H1 (cell line): Measurements from ENCODE around the gene PSD. TPM values are rescaled to one million over a fixed set of nuclear protein-coding genes. Genes with fewer than 3 reads are reported as not detected.

Experiments
- ATF3 ChIP-seq: IDR thresholded peaks from 2 replicates; pipeline ENCODE4 v1.6.1; 2011; ENCODE audit warnings: low read depth, mild to moderate bottlenecking, low read length; ENCODE audit not compliant: insufficient read depth
- CEBPB ChIP-seq: IDR thresholded peaks from 2 replicates; pipeline ENCODE4 v1.6.1; 2012; ENCODE audit warnings: low read depth, low read length
- EGR1 ChIP-seq: IDR thresholded peaks from 2 replicates; pipeline ENCODE4 v1.6.1; 2011; ENCODE audit warnings: low read depth, low read length, borderline replicate concordance
- POLR2A ChIP-seq, 2 experiments: IDR thresholded peaks; 1 replicate in 1 of 2; 2 replicates in 1 of 2; pipeline ENCODE4 v1.6.1; 2011; ENCODE audit warnings: low read depth in 2 of 2, low read length in 2 of 2, mild to moderate bottlenecking in 2 of 2; ENCODE audit errors: control extremely low read depth in 1 of 2
- SP2 ChIP-seq: IDR thresholded peaks from 2 replicates; pipeline ENCODE4 v1.6.1; 2012; ENCODE audit warnings: mild to moderate bottlenecking, low read length, inconsistent platforms
- SUZ12 ChIP-seq: fragments of 200-600 bp; sonication (generic); IDR thresholded peaks from 2 replicates; pipeline ENCODE4 v1.6.1; 2012; ENCODE audit warnings: mild to moderate bottlenecking, inconsistent platforms, low read length, moderate library complexity, mixed read lengths
- polyA plus RNA-seq, 7 experiments: library from polyadenylated mRNA; depleted of rRNA in 3 of 7; stranded (reverse) in 5 of 7; unstranded in 2 of 7; fragments of >200 nt in 5 of 7; fragments of 200-250 nt in 2 of 7; gene quantifications; 1 replicate in 5 of 7; 2 replicates in 1 of 7; 4 replicates in 1 of 7; pipeline versions ENCODE4 v1.2.1 to v1.2.3, GENCODE V29; 2011 to 2013; ENCODE audit warnings: missing spikeins in 2 of 7, mixed read lengths in 2 of 7
- total RNA-seq: library from RNA; stranded (reverse); fragmentation: NEBNext Ultra II Directional; extraction: Animal tissue kit (Norgen Biotek cat#: 25700); gene quantifications from 2 replicates; pipeline ENCODE4 v1.2.1, GENCODE V29; 2021
- TF ChIP-seq, protein P1 (sequence below): fragments of 300-600 bp; sonication (generic); IDR thresholded peaks from 2 replicates; pipeline ENCODE4 v1.7.1; 2012; ENCODE audit warnings: low read length, moderate library complexity, mild to moderate bottlenecking, inconsistent platforms; ENCODE audit not compliant: insufficient replicate concordance

The PSD gene
- total and polyA plus RNA-seq, 2 of the 8 experiments (the other 6 are each of a cell fraction or from before 2014, with no cell fraction given) = 5.4 to 6.0 TPM

DNA sequence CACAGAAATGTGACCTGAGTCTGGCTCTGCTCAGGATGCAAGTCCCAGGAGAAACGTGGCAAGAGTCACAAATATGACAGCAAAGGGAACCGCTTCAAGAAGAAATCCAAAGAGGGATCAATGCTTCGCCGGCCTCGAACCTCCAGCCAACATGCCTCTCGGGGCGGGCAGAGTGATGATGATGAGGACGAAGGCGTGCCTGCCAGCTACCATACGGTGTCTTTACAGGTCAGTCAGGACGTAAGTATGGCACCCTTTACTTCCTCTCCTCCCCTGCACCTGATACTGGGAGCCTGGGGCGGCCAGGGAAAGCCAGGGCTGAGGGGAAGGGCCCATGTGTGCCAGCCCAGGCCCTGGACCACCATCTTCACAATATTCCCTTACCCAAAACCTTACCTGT lies 41.7 kb downstream of the PSD start (continued):
- TF ChIP-seq POLR2A (IDR thresholded peaks at IDR 0.05; ENCODE audit: control extremely low read depth in 1 of 2, low read depth in 2 of 2, low read length in 2 of 2) (no peak), EGR1 (no peak), CEBPB (no peak), ATF3 (no peak), SP2 (no peak), SUZ12 (no peak)
- TF ChIP-seq, protein P1, sequence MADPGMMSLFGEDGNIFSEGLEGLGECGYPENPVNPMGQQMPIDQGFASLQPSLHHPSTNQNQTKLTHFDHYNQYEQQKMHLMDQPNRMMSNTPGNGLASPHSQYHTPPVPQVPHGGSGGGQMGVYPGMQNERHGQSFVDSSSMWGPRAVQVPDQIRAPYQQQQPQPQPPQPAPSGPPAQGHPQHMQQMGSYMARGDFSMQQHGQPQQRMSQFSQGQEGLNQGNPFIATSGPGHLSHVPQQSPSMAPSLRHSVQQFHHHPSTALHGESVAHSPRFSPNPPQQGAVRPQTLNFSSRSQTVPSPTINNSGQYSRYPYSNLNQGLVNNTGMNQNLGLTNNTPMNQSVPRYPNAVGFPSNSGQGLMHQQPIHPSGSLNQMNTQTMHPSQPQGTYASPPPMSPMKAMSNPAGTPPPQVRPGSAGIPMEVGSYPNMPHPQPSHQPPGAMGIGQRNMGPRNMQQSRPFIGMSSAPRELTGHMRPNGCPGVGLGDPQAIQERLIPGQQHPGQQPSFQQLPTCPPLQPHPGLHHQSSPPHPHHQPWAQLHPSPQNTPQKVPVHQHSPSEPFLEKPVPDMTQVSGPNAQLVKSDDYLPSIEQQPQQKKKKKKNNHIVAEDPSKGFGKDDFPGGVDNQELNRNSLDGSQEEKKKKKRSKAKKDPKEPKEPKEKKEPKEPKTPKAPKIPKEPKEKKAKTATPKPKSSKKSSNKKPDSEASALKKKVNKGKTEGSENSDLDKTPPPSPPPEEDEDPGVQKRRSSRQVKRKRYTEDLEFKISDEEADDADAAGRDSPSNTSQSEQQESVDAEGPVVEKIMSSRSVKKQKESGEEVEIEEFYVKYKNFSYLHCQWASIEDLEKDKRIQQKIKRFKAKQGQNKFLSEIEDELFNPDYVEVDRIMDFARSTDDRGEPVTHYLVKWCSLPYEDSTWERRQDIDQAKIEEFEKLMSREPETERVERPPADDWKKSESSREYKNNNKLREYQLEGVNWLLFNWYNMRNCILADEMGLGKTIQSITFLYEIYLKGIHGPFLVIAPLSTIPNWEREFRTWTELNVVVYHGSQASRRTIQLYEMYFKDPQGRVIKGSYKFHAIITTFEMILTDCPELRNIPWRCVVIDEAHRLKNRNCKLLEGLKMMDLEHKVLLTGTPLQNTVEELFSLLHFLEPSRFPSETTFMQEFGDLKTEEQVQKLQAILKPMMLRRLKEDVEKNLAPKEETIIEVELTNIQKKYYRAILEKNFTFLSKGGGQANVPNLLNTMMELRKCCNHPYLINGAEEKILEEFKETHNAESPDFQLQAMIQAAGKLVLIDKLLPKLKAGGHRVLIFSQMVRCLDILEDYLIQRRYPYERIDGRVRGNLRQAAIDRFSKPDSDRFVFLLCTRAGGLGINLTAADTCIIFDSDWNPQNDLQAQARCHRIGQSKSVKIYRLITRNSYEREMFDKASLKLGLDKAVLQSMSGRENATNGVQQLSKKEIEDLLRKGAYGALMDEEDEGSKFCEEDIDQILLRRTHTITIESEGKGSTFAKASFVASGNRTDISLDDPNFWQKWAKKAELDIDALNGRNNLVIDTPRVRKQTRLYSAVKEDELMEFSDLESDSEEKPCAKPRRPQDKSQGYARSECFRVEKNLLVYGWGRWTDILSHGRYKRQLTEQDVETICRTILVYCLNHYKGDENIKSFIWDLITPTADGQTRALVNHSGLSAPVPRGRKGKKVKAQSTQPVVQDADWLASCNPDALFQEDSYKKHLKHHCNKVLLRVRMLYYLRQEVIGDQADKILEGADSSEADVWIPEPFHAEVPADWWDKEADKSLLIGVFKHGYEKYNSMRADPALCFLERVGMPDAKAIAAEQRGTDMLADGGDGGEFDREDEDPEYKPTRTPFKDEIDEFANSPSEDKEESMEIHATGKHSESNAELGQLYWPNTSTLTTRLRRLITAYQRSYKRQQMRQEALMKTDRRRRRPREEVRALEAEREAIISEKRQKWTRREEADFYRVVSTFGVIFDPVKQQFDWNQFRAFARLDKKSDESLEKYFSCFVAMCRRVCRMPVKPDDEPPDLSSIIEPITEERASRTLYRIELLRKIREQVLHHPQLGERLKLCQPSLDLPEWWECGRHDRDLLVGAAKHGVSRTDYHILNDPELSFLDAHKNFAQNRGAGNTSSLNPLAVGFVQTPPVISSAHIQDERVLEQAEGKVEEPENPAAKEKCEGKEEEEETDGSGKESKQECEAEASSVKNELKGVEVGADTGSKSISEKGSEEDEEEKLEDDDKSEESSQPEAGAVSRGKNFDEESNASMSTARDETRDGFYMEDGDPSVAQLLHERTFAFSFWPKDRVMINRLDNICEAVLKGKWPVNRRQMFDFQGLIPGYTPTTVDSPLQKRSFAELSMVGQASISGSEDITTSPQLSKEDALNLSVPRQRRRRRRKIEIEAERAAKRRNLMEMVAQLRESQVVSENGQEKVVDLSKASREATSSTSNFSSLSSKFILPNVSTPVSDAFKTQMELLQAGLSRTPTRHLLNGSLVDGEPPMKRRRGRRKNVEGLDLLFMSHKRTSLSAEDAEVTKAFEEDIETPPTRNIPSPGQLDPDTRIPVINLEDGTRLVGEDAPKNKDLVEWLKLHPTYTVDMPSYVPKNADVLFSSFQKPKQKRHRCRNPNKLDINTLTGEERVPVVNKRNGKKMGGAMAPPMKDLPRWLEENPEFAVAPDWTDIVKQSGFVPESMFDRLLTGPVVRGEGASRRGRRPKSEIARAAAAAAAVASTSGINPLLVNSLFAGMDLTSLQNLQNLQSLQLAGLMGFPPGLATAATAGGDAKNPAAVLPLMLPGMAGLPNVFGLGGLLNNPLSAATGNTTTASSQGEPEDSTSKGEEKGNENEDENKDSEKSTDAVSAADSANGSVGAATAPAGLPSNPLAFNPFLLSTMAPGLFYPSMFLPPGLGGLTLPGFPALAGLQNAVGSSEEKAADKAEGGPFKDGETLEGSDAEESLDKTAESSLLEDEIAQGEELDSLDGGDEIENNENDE = no peak
